Adrenal gland (tissue), 5 donors: Measurements from ENCODE around the gene DUSP2.

Experiments
- POLR2A ChIP-seq, 2 donors: fragments of 450-650 bp; IDR thresholded peaks; one replicate each; pipeline ENCODE4 v1.6.1; 2017; ENCODE audit warnings: antibody characterized with exemption in 2 of 2, mild to moderate bottlenecking in 2 of 2, moderate library complexity in 1 of 2
- TF ChIP-seq, protein P1 (sequence below), 6 experiments: fragments of 450-650 bp in 4 of 6; fragments of 200-600 bp in 2 of 6; sonication (generic) in 1 of 6; IDR thresholded peaks; 1 replicate in 5 of 6; 2 replicates in 1 of 6; pipeline versions ENCODE4 v1.5.1 to v1.8.0; 2016 to 2021; ENCODE audit warnings: antibody characterized with exemption in 6 of 6, mild to moderate bottlenecking in 2 of 6, moderate library complexity in 1 of 6
- donor health status: DM: no; HTN: no; CAD: no.

DNA sequence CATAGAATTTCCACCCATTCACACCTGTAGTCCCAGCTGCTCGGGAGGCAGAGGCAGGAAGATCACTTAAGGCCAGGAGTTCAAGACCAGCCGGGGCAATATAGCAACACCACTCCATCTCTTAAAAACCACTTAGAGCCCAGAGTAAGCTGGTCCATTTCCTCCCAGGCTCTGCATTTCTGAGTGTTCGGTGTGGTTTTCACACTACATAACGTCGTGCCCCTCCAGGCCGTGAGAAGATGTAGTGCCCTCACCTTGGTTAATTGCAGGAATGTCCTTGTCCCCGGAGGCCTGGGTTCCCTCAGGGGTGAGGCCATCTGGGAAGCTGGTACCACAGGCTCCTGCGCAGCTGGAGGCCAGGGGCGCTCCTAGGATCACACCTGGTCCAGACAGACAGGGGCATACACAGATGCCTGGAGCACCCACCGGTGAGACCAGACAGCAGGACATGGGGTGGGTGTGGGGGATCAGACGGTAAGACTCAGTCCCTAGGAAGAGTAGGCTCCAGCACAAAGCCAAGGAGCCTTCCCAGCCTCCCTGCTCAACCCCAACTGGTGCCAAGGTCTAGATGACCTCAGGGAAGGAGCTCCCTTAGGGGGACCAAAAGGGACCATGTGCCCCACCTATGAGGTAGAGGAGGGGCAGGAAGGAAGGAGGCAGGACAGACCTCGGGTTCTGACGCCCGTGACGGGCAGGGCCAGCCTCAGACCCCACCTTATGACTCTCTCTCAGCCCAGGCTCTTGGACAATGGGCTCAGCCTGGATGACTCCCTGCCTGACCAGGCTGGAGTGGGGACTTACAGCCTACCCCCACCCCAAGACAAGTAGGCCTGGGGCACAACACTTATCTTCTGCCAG is 7.7 kb downstream of the DUSP2 start:
- TF ChIP-seq, protein P1, sequence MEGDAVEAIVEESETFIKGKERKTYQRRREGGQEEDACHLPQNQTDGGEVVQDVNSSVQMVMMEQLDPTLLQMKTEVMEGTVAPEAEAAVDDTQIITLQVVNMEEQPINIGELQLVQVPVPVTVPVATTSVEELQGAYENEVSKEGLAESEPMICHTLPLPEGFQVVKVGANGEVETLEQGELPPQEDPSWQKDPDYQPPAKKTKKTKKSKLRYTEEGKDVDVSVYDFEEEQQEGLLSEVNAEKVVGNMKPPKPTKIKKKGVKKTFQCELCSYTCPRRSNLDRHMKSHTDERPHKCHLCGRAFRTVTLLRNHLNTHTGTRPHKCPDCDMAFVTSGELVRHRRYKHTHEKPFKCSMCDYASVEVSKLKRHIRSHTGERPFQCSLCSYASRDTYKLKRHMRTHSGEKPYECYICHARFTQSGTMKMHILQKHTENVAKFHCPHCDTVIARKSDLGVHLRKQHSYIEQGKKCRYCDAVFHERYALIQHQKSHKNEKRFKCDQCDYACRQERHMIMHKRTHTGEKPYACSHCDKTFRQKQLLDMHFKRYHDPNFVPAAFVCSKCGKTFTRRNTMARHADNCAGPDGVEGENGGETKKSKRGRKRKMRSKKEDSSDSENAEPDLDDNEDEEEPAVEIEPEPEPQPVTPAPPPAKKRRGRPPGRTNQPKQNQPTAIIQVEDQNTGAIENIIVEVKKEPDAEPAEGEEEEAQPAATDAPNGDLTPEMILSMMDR (IDR thresholded peaks at IDR 0.05): no peak
- no peak for TF ChIP-seq POLR2A (IDR thresholded peaks at IDR 0.05)
